RKO (cell line): ENCODE measurements around the gene PFKL.

Experiments used
- DNase-seq: peaks from one replicate; pipeline ENCODE4 v3.0.0-alpha.2; 2016; ENCODE audit warnings: low spot score

Gene PFKL

DNA sequence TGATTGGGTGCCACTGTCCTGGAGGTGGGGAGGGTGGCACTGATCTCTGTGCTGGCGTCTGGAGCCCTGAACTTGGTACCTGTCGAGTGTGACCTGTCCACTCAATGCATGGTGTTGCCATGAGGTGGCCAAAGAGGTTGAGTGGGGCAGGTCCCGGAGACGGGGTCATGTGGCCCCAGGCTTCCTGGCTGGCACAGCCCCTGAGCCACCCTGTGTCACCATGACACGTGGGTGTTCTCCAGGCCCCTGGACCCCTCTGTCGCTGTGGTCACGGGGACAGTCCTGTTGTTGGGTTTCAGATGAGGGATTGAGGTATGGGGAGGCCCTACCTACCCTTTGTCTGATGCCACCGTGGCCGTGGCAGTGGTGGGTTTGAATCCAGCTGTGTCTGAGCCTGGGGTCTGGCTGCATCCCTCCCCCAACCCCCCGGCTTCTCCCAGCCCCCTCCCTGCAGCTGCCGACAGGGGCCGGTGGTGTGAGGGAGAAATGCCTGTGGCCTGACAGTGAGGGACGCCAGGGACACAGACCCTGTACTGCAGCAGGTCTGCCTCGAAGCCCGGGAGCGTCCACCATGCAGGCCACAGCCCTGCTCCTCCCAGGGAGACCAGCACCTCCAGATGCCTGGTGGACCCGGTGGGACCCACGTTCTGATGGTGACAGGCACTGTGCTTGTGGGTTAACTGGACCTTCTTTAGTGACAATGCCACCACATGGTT lies 65.6 kb downstream of the PFKL start:
- no peak for DNase-seq

DNA sequence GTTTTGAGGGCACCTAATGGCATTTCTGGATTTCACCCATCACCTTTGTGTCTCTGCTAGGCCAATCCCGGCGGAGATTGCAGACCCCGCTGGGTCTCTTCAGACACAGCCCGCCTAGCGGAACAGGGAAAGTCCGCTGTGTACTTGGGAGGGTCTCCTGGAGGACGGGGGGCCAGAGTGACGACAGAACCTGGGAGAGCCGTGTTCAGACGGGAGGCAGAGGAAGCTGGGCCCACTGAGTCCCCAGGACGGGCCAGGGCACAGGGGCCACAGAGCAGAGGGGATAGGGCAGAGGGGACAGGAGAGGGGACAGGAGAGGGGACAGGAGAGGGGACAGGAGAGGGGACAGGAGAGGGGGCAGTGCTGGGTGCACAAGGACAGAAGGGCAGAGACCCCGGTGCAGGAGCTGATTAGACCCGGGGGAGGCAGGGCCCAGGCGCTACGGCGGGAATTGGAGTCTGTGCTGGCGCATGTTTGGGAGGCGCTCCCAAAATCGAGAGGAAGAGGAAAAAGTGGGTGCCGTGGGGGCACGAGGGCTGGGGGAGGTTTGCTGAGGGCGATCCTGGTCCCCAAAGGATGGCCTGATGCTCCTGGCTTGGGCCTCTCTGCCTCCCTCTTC lies 66.2 kb downstream of the PFKL start:
- no peak for DNase-seq

DNA sequence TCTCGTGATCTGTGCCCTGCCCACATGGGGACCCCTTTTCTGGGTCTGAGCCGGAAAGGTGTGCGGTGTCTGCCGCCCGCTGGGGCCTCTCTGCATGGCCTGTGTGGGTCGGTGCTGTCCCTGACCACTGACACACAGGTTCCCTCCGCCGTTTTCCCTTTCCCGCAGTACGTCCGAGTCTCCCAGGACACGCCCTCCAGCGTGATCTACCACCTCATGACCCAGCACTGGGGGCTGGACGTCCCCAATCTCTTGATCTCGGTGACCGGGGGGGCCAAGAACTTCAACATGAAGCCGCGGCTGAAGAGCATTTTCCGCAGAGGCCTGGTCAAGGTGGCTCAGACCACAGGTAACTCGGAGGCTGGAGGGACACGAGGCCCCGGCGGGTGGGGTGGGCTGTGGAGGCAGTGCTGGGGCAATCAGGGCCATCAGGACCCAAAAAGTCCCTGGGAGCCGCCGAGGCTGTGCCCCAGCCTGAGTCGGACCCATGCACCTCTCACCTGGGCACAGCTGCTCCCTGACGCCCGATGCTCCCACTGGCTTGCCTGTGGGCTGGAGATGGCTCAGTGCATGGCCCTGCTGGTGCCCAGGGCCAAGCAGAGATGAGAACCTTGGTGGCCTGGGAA lies 66.8 kb downstream of the PFKL start:
- DNase-seq, result no peak

DNA sequence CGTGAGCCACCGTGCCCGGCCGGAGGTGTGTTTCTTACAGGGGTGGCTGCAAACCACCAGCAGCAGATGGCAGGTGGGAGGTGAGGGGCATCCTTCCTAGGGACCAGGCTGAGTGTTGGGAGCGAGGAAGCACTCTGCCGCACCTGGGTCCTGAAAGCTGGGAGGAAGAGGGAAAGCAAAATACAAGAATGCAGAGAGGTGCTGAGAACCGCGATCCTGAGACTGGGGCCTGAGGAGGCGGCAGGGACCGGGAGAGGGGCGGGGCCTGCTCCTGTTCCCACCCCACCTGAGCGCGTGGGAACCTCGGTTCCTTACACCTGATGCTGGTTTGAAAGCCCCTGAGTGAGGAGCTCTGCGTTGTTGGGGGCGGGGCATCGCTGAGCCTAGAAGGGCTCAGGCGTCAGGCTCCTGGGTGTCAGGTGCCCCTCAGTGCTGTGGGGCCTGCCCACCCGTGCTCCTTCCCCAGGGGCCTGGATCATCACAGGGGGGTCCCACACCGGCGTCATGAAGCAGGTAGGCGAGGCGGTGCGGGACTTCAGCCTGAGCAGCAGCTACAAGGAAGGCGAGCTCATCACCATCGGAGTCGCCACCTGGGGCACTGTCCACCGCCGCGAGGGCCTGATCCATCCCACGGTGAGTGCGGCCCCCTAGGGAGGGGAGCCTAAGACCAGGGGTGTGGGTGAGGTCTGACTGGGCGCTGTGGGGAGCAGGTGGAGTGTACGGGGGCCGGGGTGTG lies 69.0 kb downstream of the PFKL start:
- no peak for DNase-seq

DNA sequence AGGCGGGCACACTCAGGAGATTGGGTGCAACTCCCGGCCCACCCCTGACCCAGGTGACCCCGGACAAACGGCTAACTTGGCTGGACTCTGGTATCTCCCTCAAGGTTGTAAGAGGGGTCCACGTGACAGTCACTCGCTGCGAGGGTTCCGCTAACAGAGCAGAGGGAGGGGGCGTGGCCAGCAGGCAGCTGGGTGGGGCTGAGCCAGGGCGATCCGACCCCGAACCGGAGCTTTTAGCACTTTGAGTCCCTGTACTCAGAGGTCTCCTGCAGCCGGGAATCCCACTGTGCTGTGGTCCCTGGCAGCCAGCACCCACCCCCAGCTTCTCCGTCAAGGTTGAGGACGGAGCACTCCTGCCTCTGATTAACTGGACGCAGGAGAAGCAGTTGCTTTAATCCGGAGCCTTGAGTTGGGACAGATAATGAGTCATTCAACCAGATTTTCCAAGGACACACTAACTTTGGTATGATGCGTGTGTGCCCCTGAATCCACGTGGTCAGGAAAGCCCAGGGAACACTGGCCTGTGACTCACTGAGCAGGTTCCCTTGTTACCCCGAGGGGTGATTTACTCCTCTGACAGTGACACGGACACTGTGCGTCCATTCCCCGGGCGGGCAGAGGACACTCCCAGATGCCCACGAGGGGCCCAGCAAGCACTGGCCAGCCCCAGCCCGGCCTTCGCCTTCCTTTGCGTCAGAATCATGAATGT lies 70.3 kb downstream of the PFKL start:
- no peak for DNase-seq

DNA sequence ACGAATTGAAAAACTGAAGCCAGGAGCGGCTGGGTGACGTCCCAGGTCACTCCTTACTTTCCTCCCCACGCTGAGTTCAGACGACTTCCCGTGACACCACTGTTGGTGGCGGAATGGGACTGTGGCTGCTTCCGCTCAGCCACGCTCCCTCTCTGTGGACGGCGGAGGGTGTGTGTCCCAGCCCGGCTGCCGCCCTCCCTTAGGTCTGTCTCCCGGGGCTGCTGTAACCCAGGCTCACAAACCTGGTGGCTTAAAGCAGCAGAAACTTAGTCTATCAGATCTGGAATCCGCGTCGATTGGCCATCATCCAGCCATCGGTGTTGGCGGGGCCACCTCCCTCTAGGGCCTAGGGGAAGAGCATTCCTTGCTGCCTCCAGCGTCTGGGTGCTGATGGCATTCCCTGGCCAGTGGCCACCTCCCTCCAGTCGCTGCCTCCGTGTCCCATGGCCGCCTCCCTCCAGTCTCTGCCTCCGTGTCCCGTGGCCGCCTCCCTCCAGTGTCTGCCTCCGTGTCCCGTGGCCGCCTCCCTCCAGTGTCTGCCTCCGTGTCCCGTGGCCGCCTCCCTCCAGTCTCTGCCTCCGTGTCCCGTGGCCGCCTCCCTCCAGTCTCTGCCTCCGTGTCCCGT lies 71.0 kb downstream of the PFKL start:
- no peak for DNase-seq

DNA sequence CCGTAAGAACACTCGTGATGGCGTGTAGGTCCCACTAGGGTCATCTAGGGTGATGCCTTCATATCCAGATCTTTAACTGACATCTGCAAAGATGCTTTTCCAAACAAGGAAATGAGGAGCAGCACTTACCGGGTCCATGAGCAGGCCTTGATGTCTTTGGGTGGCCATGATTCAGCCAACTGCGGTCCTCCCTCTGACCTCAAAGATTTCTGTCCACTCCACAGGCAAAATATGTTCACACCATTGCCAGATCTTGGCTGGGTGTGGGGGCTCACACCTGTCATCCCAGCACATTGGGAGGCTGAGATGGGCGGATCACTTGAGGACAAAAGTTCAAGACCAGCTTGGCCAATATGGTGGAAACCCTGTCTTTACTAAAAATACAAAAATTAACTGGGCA lies 71.7 kb downstream of the PFKL start:
- no peak for DNase-seq

DNA sequence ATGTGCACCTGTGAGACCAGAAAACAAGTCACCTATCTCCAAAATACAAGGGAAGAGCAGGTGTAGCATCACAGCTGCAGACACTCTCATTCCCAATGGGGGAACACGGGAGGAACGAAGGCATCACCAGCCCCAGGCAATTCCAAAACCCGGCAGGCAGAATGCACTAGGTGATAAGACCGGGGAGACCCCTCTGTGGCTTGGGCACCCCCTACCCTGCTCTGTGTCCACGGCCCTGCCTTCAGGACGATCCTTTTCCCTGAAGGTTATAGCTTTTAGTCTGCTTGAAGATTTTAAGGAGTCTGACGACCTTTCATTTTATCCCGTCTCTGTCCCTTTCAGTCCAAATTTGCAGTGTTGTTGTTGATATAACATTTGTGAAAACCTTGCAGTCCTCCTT lies 72.8 kb downstream of the PFKL start:
- DNase-seq, result no peak

DNA sequence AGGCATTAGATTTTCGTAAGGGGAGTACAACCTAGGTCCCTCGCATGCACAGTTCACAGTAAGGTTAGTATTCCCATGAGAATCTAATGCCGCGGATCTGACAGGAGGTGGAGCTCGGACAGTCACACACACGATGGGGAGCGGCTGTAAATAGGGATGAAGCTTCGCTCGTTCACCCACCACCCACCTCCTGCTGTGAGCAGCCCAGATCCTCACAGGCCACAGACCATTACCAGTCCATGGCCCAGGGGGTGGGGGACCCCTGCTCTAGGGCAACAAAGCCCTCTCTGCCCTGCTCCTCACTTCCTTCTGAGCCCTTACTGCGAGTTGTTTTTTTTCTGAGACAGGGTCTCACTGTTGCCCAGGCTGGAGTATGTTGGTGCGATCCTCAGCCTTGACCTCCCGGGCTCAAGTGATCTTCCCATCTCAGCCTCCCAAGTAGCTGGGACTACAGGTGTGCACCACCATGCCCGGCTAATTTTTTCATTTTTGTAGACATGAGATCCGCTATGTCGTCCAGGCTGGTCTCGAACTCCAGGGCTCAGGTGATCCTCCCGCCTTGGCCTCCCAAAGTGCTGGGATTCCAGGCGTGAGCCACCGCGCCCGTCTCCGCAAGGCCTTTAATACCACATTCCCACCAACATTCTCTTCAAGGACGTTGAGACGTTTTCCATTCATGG lies 74.9 kb downstream of the PFKL start:
- DNase-seq, result no peak

DNA sequence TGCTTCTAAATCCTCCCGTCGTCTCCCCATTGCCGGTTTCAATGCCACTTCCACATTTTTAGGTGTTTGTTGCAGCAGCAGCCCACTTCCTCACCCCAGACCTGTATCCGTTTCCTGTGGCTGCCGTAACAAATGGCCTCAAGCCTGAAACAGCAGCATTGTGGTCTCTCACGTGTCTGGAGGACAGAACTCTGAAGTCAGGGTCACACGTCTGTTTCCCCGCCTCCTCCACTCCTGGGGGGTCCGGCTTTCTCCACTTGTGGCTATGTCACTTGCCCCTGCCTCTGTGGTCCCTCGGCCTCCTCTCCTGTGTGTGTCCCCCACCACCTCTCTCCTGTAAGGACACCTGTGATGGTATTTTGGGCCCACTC lies 75.4 kb downstream of the PFKL start:
- no peak for DNase-seq

DNA sequence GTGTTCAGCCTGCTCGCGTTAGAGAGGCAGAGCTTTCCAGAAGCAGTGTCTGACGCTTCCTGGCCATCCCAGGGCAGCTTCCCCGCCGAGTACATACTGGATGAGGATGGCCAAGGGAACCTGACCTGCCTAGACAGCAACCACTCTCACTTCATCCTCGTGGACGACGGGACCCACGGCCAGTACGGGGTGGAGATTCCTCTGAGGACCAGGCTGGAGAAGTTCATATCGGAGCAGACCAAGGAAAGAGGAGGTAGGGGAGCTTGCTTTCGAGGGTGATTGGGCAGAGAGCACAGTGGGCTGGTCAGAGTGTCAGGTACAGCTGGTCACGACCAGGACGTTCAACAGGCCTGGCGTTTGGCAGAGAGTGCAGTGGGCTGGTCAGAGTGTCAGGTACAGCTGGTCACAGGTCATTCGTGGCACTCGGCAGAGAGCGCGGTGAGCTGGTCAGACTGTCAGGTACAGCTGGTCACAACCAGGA lies 75.9 kb downstream of the PFKL start:
- no peak for DNase-seq

DNA sequence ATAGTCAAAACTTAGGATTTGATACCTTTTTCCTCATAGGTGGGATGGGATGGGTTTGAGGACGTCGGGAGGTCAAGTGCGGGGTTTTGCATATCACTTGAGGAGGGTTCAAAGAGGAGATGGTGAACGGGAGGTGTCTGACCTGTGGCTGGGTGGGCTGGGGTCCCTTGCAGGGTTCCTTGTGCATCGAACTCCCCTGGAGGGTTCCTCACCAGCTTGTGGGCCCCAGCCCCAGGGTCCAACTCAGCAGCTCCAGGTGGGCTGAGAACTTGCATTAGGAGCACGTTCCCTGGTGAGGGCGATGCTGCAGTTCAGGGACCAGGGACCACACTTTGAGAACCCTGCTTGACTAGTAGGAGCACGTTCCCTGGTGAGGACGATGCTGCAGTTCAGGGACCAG lies 76.8 kb downstream of the PFKL start:
- DNase-seq, result no peak
